Keratinocyte (primary cell): Measurements from ENCODE around the gene RASIP1. TPM values are rescaled to one million over a fixed set of nuclear protein-coding genes. Genes with fewer than 3 reads are reported as not detected.

Experiments
- DNase-seq: peaks from one replicate; pipeline ENCODE4 v3.0.0-alpha.2; 2011; ENCODE audit warnings: low read depth, missing footprints, low spot score
- FAIRE-seq: peaks from 2 replicates; lab custom pipeline; 2011; peaks lifted over from hg19 to GRCh38; lab: Jason Lieb, UNC
- H2AFZ ChIP-seq: 2 replicates; pipeline ENCODE4 v1.6.0; 2012; ENCODE audit warnings: low read length, control low read depth, inconsistent platforms; ENCODE audit not compliant: control insufficient read depth
- H3K27ac ChIP-seq: 2 replicates; pipeline ENCODE4 v1.5.1; 2011; ENCODE audit warnings: low read length; ENCODE audit not compliant: control insufficient read depth, insufficient read depth
- H3K27me3 ChIP-seq: 3 replicates; pipeline ENCODE4 v1.6.0; 2011; ENCODE audit warnings: low read length; ENCODE audit not compliant: control insufficient read depth, insufficient read depth; ENCODE audit errors: extremely low read depth
- H3K36me3 ChIP-seq, 2 experiments: 2 replicates in 1 of 2; 3 replicates in 1 of 2; pipeline ENCODE4 v1.5.1; 2011; ENCODE audit warnings: low read length in 2 of 2, mild to moderate bottlenecking in 1 of 2; ENCODE audit not compliant: control insufficient read depth in 2 of 2, insufficient read depth in 2 of 2; ENCODE audit errors: extremely low read depth in 1 of 2
- H3K4me1 ChIP-seq: 3 replicates; pipeline ENCODE4 v1.5.1; 2011; ENCODE audit warnings: low read length; ENCODE audit not compliant: control insufficient read depth, insufficient read depth; ENCODE audit errors: extremely low read depth
- H3K4me2 ChIP-seq: 3 replicates; pipeline ENCODE4 v1.6.0; 2011; ENCODE audit warnings: low read depth, low read length; ENCODE audit not compliant: control insufficient read depth, insufficient read depth; ENCODE audit errors: extremely low read depth
- H3K4me3 ChIP-seq, 3 experiments: fragments of 200-600 bp in 1 of 3; sonication (generic) in 1 of 3; 2 replicates in 2 of 3; 3 replicates in 1 of 3; pipeline ENCODE4 v1.5.1; 2011 to 2016; ENCODE audit warnings: low read length in 3 of 3, mild to moderate bottlenecking in 3 of 3, control low read depth in 2 of 3, inconsistent platforms in 1 of 3, low read depth in 1 of 3, mixed read lengths in 1 of 3, mixed run types in 1 of 3, moderate library complexity in 1 of 3; ENCODE audit not compliant: control insufficient read depth in 2 of 3, insufficient read depth in 2 of 3; ENCODE audit errors: extremely low read depth in 1 of 3
- H3K79me2 ChIP-seq: 2 replicates; pipeline ENCODE4 v1.6.0; 2012; ENCODE audit warnings: low read length; ENCODE audit not compliant: control insufficient read depth, insufficient read depth
- H3K9ac ChIP-seq: 3 replicates; pipeline ENCODE4 v1.6.0; 2011; ENCODE audit warnings: low read length; ENCODE audit not compliant: control insufficient read depth, insufficient read depth; ENCODE audit errors: extremely low read depth
- H3K9me1 ChIP-seq: 3 replicates; pipeline ENCODE4 v1.6.0; 2011; ENCODE audit warnings: low read length; ENCODE audit not compliant: control insufficient read depth, insufficient read depth; ENCODE audit errors: extremely low read depth
- H3K9me3 ChIP-seq: 2 replicates; pipeline ENCODE4 v1.5.1; 2012; ENCODE audit warnings: low read depth, low read length; ENCODE audit not compliant: control insufficient read depth
- H4K20me1 ChIP-seq: 3 replicates; pipeline ENCODE4 v1.6.0; 2011; ENCODE audit warnings: low read length; ENCODE audit not compliant: control insufficient read depth, insufficient read depth; ENCODE audit errors: extremely low read depth
- CTCF ChIP-seq, 3 experiments: IDR thresholded peaks in 1 of 3; conservative IDR thresholded peaks in 1 of 3; optimal IDR thresholded peaks in 1 of 3; 2 replicates in 2 of 3; 3 replicates in 1 of 3; pipeline versions ENCODE3 to v1.5.1; 2011; ENCODE audit warnings: low read length in 3 of 3, mild to moderate bottlenecking in 3 of 3, moderate library complexity in 2 of 3, control low read depth in 1 of 3, inconsistent platforms in 1 of 3; ENCODE audit not compliant: insufficient read depth in 2 of 3; ENCODE audit errors: extremely low read depth in 1 of 3
- EZH2 ChIP-seq: IDR thresholded peaks from one replicate; pipeline ENCODE4 v1.6.1; 2012; ENCODE audit warnings: inconsistent platforms, mild to moderate bottlenecking, low read length, moderate library complexity
- dilution Hi-C: fragments of 300-500 bp; cut with MboI; formaldehyde crosslinking; loops from one replicate; pipeline ENCODE4 v1.7.0; 2020; ENCODE audit warnings: low sequenced_read_pairs; ENCODE audit not compliant: extremely low pct_ligation_motif_present
- polyA plus RNA-seq, 5 experiments: library from polyadenylated mRNA; depleted of rRNA in 3 of 5; stranded (reverse) in 3 of 5; stranded (forward) in 1 of 5; unstranded in 1 of 5; fragments of >200 nt; gene quantifications; 1 replicate in 1 of 5; 2 replicates in 3 of 5; 3 replicates in 1 of 5; pipeline versions ENCODE4 v1.2.1 to v1.2.3, GENCODE V29; 2011 to 2012; ENCODE audit warnings: missing spikeins in 2 of 5, low read depth in 1 of 5, low replicate concordance in 1 of 5

RASIP1 gene
- polyA plus RNA-seq, 1 donor (not counting 4 experiments of a cell fraction or from before 2014, with no cell fraction given): 2.3 TPM

GRCh38 chr19:48673436-48674100 is 66.8 kb downstream of the RASIP1 start:
- no peak overlapping the region for H3K4me3 ChIP-seq
- H3K27me3 ChIP-seq: no peaks in the 10 kb centered on the region
- no peaks in the 10 kb centered on the region for H4K20me1 ChIP-seq
- H3K36me3 ChIP-seq: no peaks in the 10 kb centered on the region
- H2AFZ ChIP-seq: no peak overlapping the region
- TF ChIP-seq CTCF (optimal IDR thresholded peaks at IDR 0.05 in 1 of 3, IDR thresholded peaks at IDR 0.05 in 1 of 3, conservative IDR thresholded peaks at IDR 0.05 in 1 of 3; ENCODE audit: extremely low read depth in 1 of 3, insufficient read depth in 2 of 3, low read length in 3 of 3) (no peak), EZH2 (no peak)
- DNase-seq (no peak), FAIRE-seq (no peak)
- H3K9me1 ChIP-seq: no peaks in the 10 kb centered on the region
- H3K4me1 ChIP-seq: no peaks in the 10 kb centered on the region
- no peak overlapping the region for H3K9ac ChIP-seq
- H3K9me3 ChIP-seq: no peaks in the 10 kb centered on the region
- H3K4me2 ChIP-seq: no peak overlapping the region
- no peak overlapping the region for H3K27ac ChIP-seq
- H3K79me2 ChIP-seq: no peaks in the 10 kb centered on the region
- dilution Hi-C loops: no loop called here

GRCh38 chr19:48672994-48673393 is 67.4 kb downstream of the RASIP1 start, which contains the start of gene NTN5:
NTN5 (minus strand) TSS chr19:48673017; CDS start chr19:48670986, 2,031 bp downstream.
- FAIRE-seq (no peak), DNase-seq (no peak)
- Histone ChIP-seq H3K27me3 (no peaks in the 10 kb centered on the region), H3K9ac (no peak within 1 kb of the TSS), H3K27ac (no peak within 1 kb of the TSS), H2AFZ (no peak within 1 kb of the TSS), H4K20me1 (no peaks in the 10 kb centered on the region), H3K4me1 (no peaks in the 10 kb centered on the region), H3K9me1 (no peaks in the 10 kb centered on the region), H3K4me2 (no peak within 1 kb of the TSS), H3K79me2 (no peaks in the 10 kb centered on the region), H3K9me3 (no peaks in the 10 kb centered on the region), H3K4me3 (no peak within 1 kb of the TSS), H3K36me3 (no peaks in the 10 kb centered on the region)
- dilution Hi-C loops: no loop called here
- TF ChIP-seq CTCF (optimal IDR thresholded peaks at IDR 0.05 in 1 of 3, IDR thresholded peaks at IDR 0.05 in 1 of 3, conservative IDR thresholded peaks at IDR 0.05 in 1 of 3; ENCODE audit: extremely low read depth in 1 of 3, insufficient read depth in 2 of 3, low read length in 3 of 3): no peak
- no peak for TF ChIP-seq EZH2
